H9 (cell line): ENCODE measurements around the gene HOXB1. TPM values are rescaled to one million over a fixed set of nuclear protein-coding genes. Genes with fewer than 3 reads are reported as not detected.
A peak's percentile ranks its signal among the peaks of the same experiment; 100 is the strongest.

ENCODE experiments used
- DNase-seq: peaks from one replicate; pipeline ENCODE4 v3.0.0-alpha.2; 2017
- H2AFZ ChIP-seq: one replicate; pipeline ENCODE4 v1.6.1; 2013; ENCODE audit warnings: mild to moderate bottlenecking, low read length, control low read depth, moderate library complexity
- H2AK5ac ChIP-seq: 2 replicates; pipeline ENCODE4 v1.6.1; 2013; ENCODE audit warnings: low read length, control low read depth, mixed read lengths; ENCODE audit not compliant: insufficient read length
- H2BK120ac ChIP-seq: one replicate; pipeline ENCODE4 v1.6.1; 2013; ENCODE audit warnings: low read depth, mild to moderate bottlenecking, low read length, control low read depth, inconsistent platforms; ENCODE audit not compliant: poor library complexity, severe bottlenecking
- H2BK12ac ChIP-seq: 2 replicates; pipeline ENCODE4 v1.6.1; 2013; ENCODE audit warnings: low read length, control low read depth, mixed read lengths, low read depth; ENCODE audit not compliant: insufficient read length
- H2BK15ac ChIP-seq: 2 replicates; pipeline ENCODE4 v1.6.1; 2013; ENCODE audit warnings: low read depth, low read length, control low read depth
- H2BK20ac ChIP-seq: one replicate; pipeline ENCODE4 v1.6.1; 2013; ENCODE audit warnings: low read depth, mild to moderate bottlenecking, low read length, control low read depth, inconsistent platforms; ENCODE audit not compliant: poor library complexity, severe bottlenecking
- H2BK5ac ChIP-seq: 2 replicates; pipeline ENCODE4 v1.6.1; 2013; ENCODE audit warnings: low read length, control low read depth, mixed read lengths; ENCODE audit not compliant: insufficient read length
- H3K14ac ChIP-seq: 2 replicates; pipeline ENCODE4 v1.6.1; 2013; ENCODE audit warnings: low read length, control low read depth; ENCODE audit not compliant: insufficient read depth
- H3K18ac ChIP-seq: 2 replicates; pipeline ENCODE4 v1.6.1; 2013; ENCODE audit warnings: low read depth, mild to moderate bottlenecking, mixed read lengths, low read length, control low read depth; ENCODE audit not compliant: insufficient read length
- H3K23ac ChIP-seq: 2 replicates; pipeline ENCODE4 v1.6.1; 2013; ENCODE audit warnings: low read length, control low read depth, mixed read lengths, low read depth; ENCODE audit not compliant: insufficient read length
- H3K23me2 ChIP-seq: 2 replicates; pipeline ENCODE4 v1.6.1; 2013; ENCODE audit warnings: low read depth, mild to moderate bottlenecking, mixed read lengths, low read length, control low read depth; ENCODE audit not compliant: insufficient read length, poor library complexity, severe bottlenecking
- H3K27ac ChIP-seq: 2 replicates; pipeline ENCODE4 v1.5.1; 2013; ENCODE audit warnings: low read length, control low read depth, mixed read lengths, low read depth; ENCODE audit not compliant: insufficient read length
- H3K27me3 ChIP-seq: 2 replicates; pipeline ENCODE4 v1.6.1; 2013; ENCODE audit warnings: low read length, control low read depth, inconsistent platforms; ENCODE audit not compliant: insufficient read depth
- H3K4ac ChIP-seq: 2 replicates; pipeline ENCODE4 v1.6.1; 2013; ENCODE audit warnings: low read depth, mild to moderate bottlenecking, control low read depth, inconsistent platforms, low read length, moderate library complexity
- H3K4me1 ChIP-seq: 2 replicates; pipeline ENCODE4 v1.6.1; 2013; ENCODE audit warnings: low read length, control low read depth, inconsistent platforms; ENCODE audit not compliant: insufficient read depth
- H3K4me2 ChIP-seq: 2 replicates; pipeline ENCODE4 v1.6.1; 2013; ENCODE audit warnings: low read length, control low read depth, mixed read lengths; ENCODE audit not compliant: insufficient read length, insufficient read depth
- H3K56ac ChIP-seq: 2 replicates; pipeline ENCODE4 v1.6.1; 2013; ENCODE audit warnings: low read depth, mild to moderate bottlenecking, mixed read lengths, low read length, control low read depth; ENCODE audit not compliant: insufficient read length
- H3K79me1 ChIP-seq: 2 replicates; pipeline ENCODE4 v1.6.1; 2013; ENCODE audit warnings: low read depth, mild to moderate bottlenecking, moderate library complexity, low read length, control low read depth, inconsistent platforms; ENCODE audit not compliant: insufficient read depth, poor library complexity, severe bottlenecking
- H3K79me2 ChIP-seq: 2 replicates; pipeline ENCODE4 v1.6.1; 2013; ENCODE audit warnings: low read length, control low read depth, inconsistent platforms; ENCODE audit not compliant: insufficient read depth
- H3K9ac ChIP-seq: 2 replicates; pipeline ENCODE4 v1.6.1; 2013; ENCODE audit warnings: low read length, control low read depth, mixed read lengths; ENCODE audit not compliant: insufficient read length; ENCODE audit errors: extremely low read depth
- H3K9me3 ChIP-seq: one replicate; pipeline ENCODE4 v1.6.1; 2013; ENCODE audit warnings: low read depth, low read length, inconsistent platforms; ENCODE audit not compliant: control insufficient read depth
- H3T11ph ChIP-seq: one replicate; pipeline ENCODE4 v1.6.1; 2013; ENCODE audit warnings: mild to moderate bottlenecking, low read length, control low read depth, inconsistent platforms
- H4K20me1 ChIP-seq: one replicate; pipeline ENCODE4 v1.6.1; 2013; ENCODE audit not compliant: control insufficient read depth, insufficient read length, insufficient read depth
- H4K5ac ChIP-seq: 2 replicates; pipeline ENCODE4 v1.6.1; 2013; ENCODE audit warnings: low read depth, mild to moderate bottlenecking, mixed read lengths, low read length, control low read depth; ENCODE audit not compliant: insufficient read length
- H4K8ac ChIP-seq: replicated peaks from 2 replicates; pipeline ENCODE4 v1.6.1; 2013; ENCODE audit warnings: low read length, control low read depth, mixed read lengths, low read depth; ENCODE audit not compliant: insufficient read length
- H4K91ac ChIP-seq: 2 replicates; pipeline ENCODE4 v1.6.1; 2013; ENCODE audit warnings: low read depth, mild to moderate bottlenecking, moderate library complexity, mixed read lengths, low read length, control low read depth; ENCODE audit not compliant: insufficient read length
- H3K27ac Mint-ChIP-seq, 3 experiments: 2 replicates in 2 of 3; 3 replicates in 1 of 3; pipeline ENCODE4 v1.8.0; 2020 to 2021; ENCODE audit warnings: mixed read lengths in 3 of 3, mild to moderate bottlenecking in 1 of 3, moderate library complexity in 1 of 3
- H3K27me3 Mint-ChIP-seq: 2 replicates; pipeline ENCODE4 v1.8.0; 2021; ENCODE audit warnings: low read depth, mild to moderate bottlenecking, moderate library complexity, mixed read lengths
- H3K36me3 Mint-ChIP-seq, 3 experiments: 2 replicates in 2 of 3; 3 replicates in 1 of 3; pipeline ENCODE4 v1.8.0; 2020 to 2021; ENCODE audit warnings: low read depth in 3 of 3, mixed read lengths in 3 of 3; ENCODE audit not compliant: insufficient read depth in 1 of 3
- H3K4me1 Mint-ChIP-seq, 2 experiments: 2 replicates each; pipeline ENCODE4 v1.8.0; 2020; ENCODE audit warnings: mixed read lengths in 2 of 2
- H3K4me3 Mint-ChIP-seq, 2 experiments: 2 replicates in 1 of 2; 3 replicates in 1 of 2; pipeline ENCODE4 v1.8.0; 2020 to 2021; ENCODE audit warnings: mild to moderate bottlenecking in 2 of 2, mixed read lengths in 2 of 2, moderate library complexity in 1 of 2
- H3K9me3 Mint-ChIP-seq, 2 experiments: 2 replicates in 1 of 2; 3 replicates in 1 of 2; pipeline ENCODE4 v1.8.0; 2020; ENCODE audit warnings: mild to moderate bottlenecking in 2 of 2, mixed read lengths in 2 of 2, moderate library complexity in 1 of 2
- WGBS: extraction: QIAGEN DNeasy Blood & Tissue Kit; methylation state at CpG from one replicate; pipeline ENCODE4 v1.1.7; 2013; ENCODE audit warnings: missing lambda C conversion rate, low lambda C conversion rate, mixed read lengths; ENCODE audit not compliant: insufficient read length; ENCODE audit errors: extremely low coverage; 5-methylcytosine and 5-hydroxymethylcytosine counted together
- total RNA-seq: library from RNA; stranded (reverse); gene quantifications from 2 replicates; pipeline ENCODE4 v1.2.1, GENCODE V29; 2021
- TF ChIP-seq, protein P1 (sequence below): fragments of 200-600 bp; sonication (generic); conservative IDR thresholded peaks from 3 replicates; pipeline ENCODE4 v1.8.0; 2021; ENCODE audit warnings: antibody characterized with exemption, mild to moderate bottlenecking

HOXB1 gene
- total RNA-seq, 1 experiment from 2014 or later, result not detected

DNA sequence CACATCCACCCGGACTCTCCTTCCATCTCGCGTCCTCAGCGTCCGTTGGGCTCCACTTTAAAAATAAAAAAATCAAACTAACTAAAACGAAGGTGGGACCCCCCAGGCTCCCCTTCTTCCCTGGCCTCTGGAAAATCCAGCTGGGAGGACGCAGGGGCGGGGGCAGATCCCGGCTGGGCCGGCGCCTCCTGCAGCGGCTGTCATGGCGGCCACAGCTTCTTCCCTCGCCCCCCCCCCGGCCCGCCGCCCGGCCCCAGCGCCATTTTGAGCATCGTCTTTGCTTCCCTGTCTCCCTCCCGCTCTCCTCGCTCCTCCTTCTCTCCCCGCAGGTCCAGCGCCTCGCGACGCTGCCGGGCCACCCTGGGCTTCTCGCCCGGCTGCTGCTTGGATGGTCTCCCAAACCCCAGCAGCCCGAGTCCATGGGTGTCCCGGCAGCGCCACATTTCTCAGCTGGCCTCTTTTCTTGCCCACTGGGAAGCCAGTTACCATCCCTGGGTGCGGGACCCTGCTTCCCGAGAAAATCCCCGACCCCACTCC, 10.8 kb upstream of the HOXB1 start:
- Histone ChIP-seq H4K8ac (no peak overlapping the region), H2AK5ac (no peak overlapping the region), H3K79me1 (no peaks in the 10 kb centered on the region), H2BK15ac (no peak overlapping the region), H3K9me3 (no peaks in the 10 kb centered on the region), H3T11ph (no peak overlapping the region), H3K9ac (no peak overlapping the region), H2BK5ac (no peak overlapping the region), H4K5ac (no peak overlapping the region), H2BK120ac (no peak overlapping the region), H3K56ac (no peak overlapping the region), H2BK20ac (no peak overlapping the region), H3K4me2 (peak overlapping the region; percentile 89), H3K4me1 (no peaks in the 10 kb centered on the region), H3K23ac (no peak overlapping the region), H4K20me1 (no peaks in the 10 kb centered on the region), H3K27ac (no peak overlapping the region), H3K4ac (no peak overlapping the region), H3K14ac (no peak overlapping the region; the same call in 1 of the 2 replicates), H3K27me3 (peaks cover 66% of the 10 kb centered on the region), H3K23me2 (peaks cover 6% of the 10 kb centered on the region), H2AFZ (no peak overlapping the region), H2BK12ac (no peak overlapping the region), H3K79me2 (no peaks in the 10 kb centered on the region), H4K91ac (no peak overlapping the region), H3K18ac (no peak overlapping the region)
- peaks cover 22 to 43% of the 10 kb centered on the region in 2 experiments for H3K4me1 Mint-ChIP-seq
- peaks cover 0 to 14% of the 10 kb centered on the region in 2 experiments; a peak in 2 of 5 replicates for H3K9me3 Mint-ChIP-seq
- H3K36me3 Mint-ChIP-seq, result no peaks in the 10 kb centered on the region; a peak in 1 of 7 replicates
- peak overlapping the region; percentile 56 to 78 for H3K4me3 Mint-ChIP-seq
- WGBS, result no CpG with 5 or more reads among the region's 36 CpGs
- DNase-seq, result peak; percentile 67
- H3K27ac Mint-ChIP-seq, result no peak overlapping the region; a peak in 1 of 7 replicates
- TF ChIP-seq, protein P1, sequence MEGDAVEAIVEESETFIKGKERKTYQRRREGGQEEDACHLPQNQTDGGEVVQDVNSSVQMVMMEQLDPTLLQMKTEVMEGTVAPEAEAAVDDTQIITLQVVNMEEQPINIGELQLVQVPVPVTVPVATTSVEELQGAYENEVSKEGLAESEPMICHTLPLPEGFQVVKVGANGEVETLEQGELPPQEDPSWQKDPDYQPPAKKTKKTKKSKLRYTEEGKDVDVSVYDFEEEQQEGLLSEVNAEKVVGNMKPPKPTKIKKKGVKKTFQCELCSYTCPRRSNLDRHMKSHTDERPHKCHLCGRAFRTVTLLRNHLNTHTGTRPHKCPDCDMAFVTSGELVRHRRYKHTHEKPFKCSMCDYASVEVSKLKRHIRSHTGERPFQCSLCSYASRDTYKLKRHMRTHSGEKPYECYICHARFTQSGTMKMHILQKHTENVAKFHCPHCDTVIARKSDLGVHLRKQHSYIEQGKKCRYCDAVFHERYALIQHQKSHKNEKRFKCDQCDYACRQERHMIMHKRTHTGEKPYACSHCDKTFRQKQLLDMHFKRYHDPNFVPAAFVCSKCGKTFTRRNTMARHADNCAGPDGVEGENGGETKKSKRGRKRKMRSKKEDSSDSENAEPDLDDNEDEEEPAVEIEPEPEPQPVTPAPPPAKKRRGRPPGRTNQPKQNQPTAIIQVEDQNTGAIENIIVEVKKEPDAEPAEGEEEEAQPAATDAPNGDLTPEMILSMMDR, result no peak
- peaks cover 98% of the 10 kb centered on the region for H3K27me3 Mint-ChIP-seq
